ENCODE data around the gene RGS6.

The RGS6 gene

GRCh38 chr14:72247896-72248465 lies 315.8 kb downstream of the RGS6 start:
- no peak for DNase-seq (ENCODE audit: low spot score)

GRCh38 chr14:72253503-72253902 lies 321.3 kb downstream of the RGS6 start:
- no peak for DNase-seq (ENCODE audit: low spot score)

DNA sequence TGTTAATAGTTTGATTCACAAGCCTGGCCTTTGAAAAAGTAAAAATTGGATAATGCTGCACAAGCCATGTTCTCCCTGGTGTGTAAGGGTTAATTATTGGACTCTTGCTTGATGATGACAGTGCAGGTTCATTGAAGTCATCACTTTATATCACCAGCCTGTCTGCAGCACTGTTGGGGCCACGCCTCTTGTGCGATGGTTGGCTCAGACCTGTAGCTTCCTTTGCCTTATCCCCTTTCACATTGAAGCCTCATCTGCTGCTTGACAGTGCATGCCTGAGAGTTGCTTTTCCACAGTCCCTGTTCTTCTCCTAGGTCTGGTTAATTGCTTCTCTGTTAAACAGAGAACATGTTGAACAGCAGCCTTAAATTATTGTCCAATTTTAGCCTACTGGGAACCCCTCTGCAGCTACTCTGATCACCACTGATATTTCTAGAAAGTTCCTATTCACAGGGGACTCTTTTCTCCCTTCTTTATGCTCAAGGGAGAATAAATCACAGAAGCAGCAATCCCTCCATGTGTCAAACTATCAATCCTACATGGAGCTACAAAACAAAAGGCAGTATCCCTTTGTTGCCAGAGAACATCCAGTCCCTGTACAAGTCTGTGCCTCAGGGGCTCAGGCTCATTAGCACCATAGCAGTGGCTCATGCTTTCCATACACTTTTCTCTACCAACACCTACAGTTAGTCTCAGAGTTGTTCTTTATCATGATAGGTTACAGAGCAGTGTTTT lies 322.1 kb downstream of the RGS6 start:
- DNase-seq (ENCODE audit: low spot score), result no peak

DNA sequence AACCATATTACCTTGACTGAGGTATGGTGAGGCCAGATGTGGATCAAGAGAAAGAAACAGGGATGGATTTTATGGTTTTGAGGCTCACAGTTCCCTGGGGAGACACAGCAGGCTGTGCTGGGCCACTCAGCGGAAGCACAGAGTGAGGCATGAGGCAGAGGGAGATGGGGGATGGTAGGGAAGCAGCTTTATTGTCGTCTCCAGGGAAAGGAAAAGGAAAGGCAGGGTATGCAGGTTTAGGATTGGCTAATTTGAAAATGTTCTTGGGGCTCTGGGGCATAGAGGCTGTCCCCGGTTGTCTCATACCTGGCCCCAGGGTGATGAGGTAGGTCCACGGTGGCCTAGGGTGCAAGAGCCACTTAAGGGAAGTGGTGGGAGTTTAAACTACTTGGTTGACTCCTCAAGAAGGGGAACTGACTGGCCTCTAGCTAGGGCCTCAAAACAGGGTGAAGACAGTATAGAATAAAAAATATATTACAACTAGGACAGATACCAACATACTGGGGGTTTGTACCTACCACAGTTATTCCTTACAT lies 322.8 kb downstream of the RGS6 start:
- no peak for DNase-seq (ENCODE audit: low spot score)

- no peak for DNase-seq (ENCODE audit: low spot score)
Observed at GRCh38 chr14:72256055-72256454, 323.8 kb downstream of the RGS6 start.

GRCh38 chr14:72261068-72261467 lies 328.8 kb downstream of the RGS6 start:
- no peak for DNase-seq (ENCODE audit: low spot score)

DNA sequence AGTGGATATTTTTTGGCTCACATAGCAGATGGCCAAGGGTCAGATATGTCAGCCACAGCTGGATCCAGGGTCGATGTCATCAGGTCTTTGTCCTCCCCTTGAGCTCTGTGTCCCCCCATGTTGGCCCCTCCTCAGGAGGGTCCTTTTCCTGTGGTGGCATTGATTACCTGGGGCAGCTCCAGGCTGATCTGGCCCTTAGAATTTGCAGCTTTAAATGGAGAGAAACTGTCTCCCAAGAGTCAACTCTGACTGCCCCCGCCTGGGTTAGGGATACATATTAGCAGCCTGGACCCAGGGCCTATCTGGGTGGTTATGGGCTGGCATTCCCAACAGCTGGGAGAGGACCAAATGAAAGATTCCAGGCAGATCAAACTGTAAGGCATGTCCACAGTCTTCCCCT lies 330.5 kb downstream of the RGS6 start:
- no peak for DNase-seq (ENCODE audit: low spot score)

- no peak for DNase-seq (ENCODE audit: low spot score)
Observed at GRCh38 chr14:72264716-72265115, 332.5 kb downstream of the RGS6 start.

GRCh38 chr14:72270147-72270727 lies 338.0 kb downstream of the RGS6 start:
- no peak for DNase-seq (ENCODE audit: low spot score)

- DNase-seq (ENCODE audit: low spot score), result no peak
Observed at GRCh38 chr14:72270749-72271148, 338.5 kb downstream of the RGS6 start.

- no peak for DNase-seq (ENCODE audit: low spot score)
Observed at GRCh38 chr14:72275242-72275641, 343.0 kb downstream of the RGS6 start.

DNA sequence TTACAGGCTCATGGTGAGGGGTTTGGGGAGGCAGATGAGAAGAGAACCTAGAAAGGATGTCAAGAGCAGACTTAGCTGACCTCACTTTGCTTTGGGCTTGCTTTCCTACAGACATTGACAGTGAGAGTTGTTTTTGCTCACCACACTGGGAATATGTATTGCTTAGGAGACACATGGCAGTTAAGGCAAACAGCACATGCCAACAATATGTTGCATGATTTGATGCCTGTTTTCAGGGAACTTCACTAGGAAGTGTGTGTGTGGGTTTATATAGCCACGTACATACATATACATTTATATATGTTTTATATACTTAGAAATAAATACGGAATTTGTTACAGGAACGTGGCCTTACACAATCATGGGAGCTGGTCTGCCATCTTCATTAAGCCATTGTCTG lies 346.1 kb downstream of the RGS6 start:
- DNase-seq (ENCODE audit: low spot score), result no peak

DNA sequence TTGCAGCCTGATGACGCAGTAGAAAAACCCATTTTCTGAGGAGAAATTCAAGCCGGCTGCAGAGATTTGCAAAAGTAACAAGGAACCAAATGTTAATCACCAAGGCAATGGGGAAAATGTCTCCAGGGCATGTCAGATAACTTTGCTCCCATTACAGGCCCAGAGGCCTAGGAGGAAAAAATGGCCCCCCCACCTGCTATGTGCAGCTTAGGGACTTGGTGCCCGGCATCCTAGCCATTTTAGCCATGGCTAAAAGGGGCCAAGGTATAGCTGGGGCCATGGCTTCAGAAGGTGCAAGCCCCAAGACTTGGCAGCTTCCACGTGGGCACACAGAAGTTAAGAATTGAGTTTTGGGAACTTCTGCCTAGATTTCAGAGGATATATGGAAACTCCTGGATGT lies 351.9 kb downstream of the RGS6 start:
- no peak for DNase-seq (ENCODE audit: low spot score)

GRCh38 chr14:72290241-72290640 lies 358.0 kb downstream of the RGS6 start:
- no peak for DNase-seq (ENCODE audit: low spot score)

GRCh38 chr14:72291908-72292688 lies 359.9 kb downstream of the RGS6 start:
- DNase-seq (ENCODE audit: low spot score), result peak; percentile 20

DNA sequence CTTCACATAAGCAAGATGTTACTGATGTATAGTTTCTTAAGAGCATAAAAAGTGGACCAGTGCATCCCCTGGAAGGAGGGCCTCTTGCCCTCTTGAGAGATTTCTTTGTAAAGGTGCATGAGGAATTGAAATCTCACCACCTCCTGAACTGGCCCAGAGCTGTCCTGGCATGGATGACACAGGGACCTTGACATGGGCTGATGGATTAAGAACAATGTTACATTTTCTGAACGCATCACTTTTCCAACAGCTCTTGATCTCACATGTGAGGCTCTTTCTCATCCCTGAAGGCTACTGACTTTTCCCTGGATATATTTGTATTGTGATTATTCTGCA lies 360.4 kb downstream of the RGS6 start:
- no peak for DNase-seq (ENCODE audit: low spot score)

GRCh38 chr14:72301352-72301751 lies 369.1 kb downstream of the RGS6 start:
- DNase-seq (ENCODE audit: low spot score), result no peak

DNA sequence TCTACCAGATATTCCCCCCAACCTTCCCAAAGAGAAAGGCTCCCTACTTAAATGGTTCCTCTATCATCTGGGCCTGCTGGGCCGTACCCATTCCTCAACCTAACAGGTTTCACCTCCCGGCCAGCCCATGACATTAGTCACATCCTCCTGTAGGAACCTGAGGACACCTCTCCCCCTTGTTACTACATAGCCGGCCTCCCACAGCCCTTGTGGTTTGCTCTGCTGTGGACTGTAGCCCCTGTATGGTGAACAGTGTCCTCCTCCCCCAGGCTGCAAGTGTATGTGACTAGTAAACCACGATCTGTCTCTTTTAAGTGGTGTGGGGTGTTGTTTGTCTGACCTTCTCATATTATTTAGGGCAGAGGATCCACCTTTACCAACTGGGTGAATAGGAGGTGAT lies 371.7 kb downstream of the RGS6 start:
- no peak for DNase-seq (ENCODE audit: low spot score)

- DNase-seq (ENCODE audit: low spot score), result no peak
Observed at GRCh38 chr14:72305561-72305960, 373.3 kb downstream of the RGS6 start.

DNA sequence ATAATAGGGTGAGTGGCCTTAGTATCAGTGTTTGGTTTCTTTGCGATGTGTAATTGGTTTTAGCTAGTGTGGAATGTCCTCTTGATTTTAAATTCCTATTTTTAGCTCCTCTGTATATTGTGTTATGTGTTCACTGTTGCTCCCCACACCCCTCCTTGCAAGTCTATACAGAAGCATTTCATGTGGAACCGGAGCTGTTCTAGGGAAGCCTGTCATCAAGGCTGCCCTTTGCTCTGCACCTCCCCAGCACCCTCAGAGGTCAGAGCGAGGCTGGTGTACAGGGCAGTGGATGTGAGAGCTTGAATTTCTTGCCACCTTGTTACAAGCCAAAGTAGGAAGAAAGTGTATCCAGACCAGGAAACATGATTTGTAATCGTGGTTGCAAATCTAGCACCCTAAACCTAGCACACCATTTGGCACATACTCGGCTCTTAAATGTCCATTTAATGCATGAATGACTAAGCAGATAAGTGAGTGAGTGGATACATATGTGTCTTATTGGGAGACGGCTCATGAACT lies 376.8 kb downstream of the RGS6 start:
- DNase-seq (ENCODE audit: low spot score), result no peak

- no peak for DNase-seq (ENCODE audit: low spot score)
Observed at GRCh38 chr14:72311116-72311515, 378.9 kb downstream of the RGS6 start.

GRCh38 chr14:72311516-72311915 lies 379.3 kb downstream of the RGS6 start:
- no peak for DNase-seq (ENCODE audit: low spot score)

Measured in hematopoietic multipotent progenitor cell treated with erythropoietin and hydrocortisone succinate and interleukin-3 and kit ligand, for 17 days (in vitro differentiated cells).